Mesothelial cell of epicardium (in vitro differentiated cells): Measurements from ENCODE around the gene LRRC72. TPM values are rescaled to one million over a fixed set of nuclear protein-coding genes. Genes with fewer than 3 reads are reported as not detected.

Experiments used
- DNase-seq, 2 experiments: peaks; one replicate each; pipeline ENCODE4 v3.0.0; 2021; ENCODE audit warnings: low spot score in 2 of 2; ENCODE audit not compliant: unreplicated experiment in 2 of 2
- H3K27ac Mint-ChIP-seq: 2 replicates; pipeline ENCODE4 v1.8.0; 2021; ENCODE audit warnings: mixed read lengths
- H3K27me3 Mint-ChIP-seq: 2 replicates; pipeline ENCODE4 v1.8.0; 2021; ENCODE audit warnings: low read depth, mixed read lengths
- H3K36me3 Mint-ChIP-seq: 2 replicates; pipeline ENCODE4 v1.8.0; 2021; ENCODE audit warnings: mixed read lengths
- H3K4me1 Mint-ChIP-seq: 2 replicates; pipeline ENCODE4 v1.8.0; 2021; ENCODE audit warnings: mixed read lengths
- H3K4me3 Mint-ChIP-seq: 2 replicates; pipeline ENCODE4 v1.8.0; 2021; ENCODE audit warnings: mild to moderate bottlenecking, moderate library complexity, mixed read lengths
- H3K9me3 Mint-ChIP-seq: 2 replicates; pipeline ENCODE4 v1.8.0; 2021; ENCODE audit warnings: mixed read lengths
- CTCF ChIP-seq: fragments of 200-600 bp; sonication (generic); IDR thresholded peaks from one replicate; pipeline ENCODE4 v1.5.0; 2021; ENCODE audit warnings: antibody characterized with exemption; ENCODE audit not compliant: unreplicated experiment
- total RNA-seq: library from RNA; stranded (reverse); gene quantifications from 3 replicates; pipeline ENCODE4 v1.2.1, GENCODE V29; 2021

Gene LRRC72
- total RNA-seq, 1 donor from 2014 or later, result not detected

- DNase-seq, result no peak
- Mint-ChIP-seq H3K4me1 (peaks cover 6% of the 10 kb centered on the region), H3K27me3 (no peaks in the 10 kb centered on the region), H3K36me3 (no peaks in the 10 kb centered on the region), H3K27ac (no peak overlapping the region), H3K9me3 (peaks cover 9% of the 10 kb centered on the region), H3K4me3 (no peak overlapping the region)
- no peak for TF ChIP-seq CTCF
Observed at GRCh38 chr7:16556359-16556758, 29.7 kb downstream of the LRRC72 start.

- no peak for TF ChIP-seq CTCF
- no peaks in the 10 kb centered on the region for H3K36me3 Mint-ChIP-seq
- no peak overlapping the region for H3K4me3 Mint-ChIP-seq
- H3K9me3 Mint-ChIP-seq, result peaks cover 9% of the 10 kb centered on the region
- no peak overlapping the region for H3K27ac Mint-ChIP-seq
- peaks cover 23% of the 10 kb centered on the region for H3K4me1 Mint-ChIP-seq
- DNase-seq, result no peak
- no peaks in the 10 kb centered on the region for H3K27me3 Mint-ChIP-seq
Observed at GRCh38 chr7:16558761-16559302, 32.2 kb downstream of the LRRC72 start.

- peaks cover 31% of the 10 kb centered on the region for H3K4me1 Mint-ChIP-seq
- H3K27me3 Mint-ChIP-seq, result no peaks in the 10 kb centered on the region
- no peaks in the 10 kb centered on the region for H3K36me3 Mint-ChIP-seq
- H3K27ac Mint-ChIP-seq, result no peak overlapping the region
- no peak for DNase-seq
- peaks cover 4% of the 10 kb centered on the region for H3K9me3 Mint-ChIP-seq
- TF ChIP-seq CTCF, result no peak
- no peak overlapping the region for H3K4me3 Mint-ChIP-seq
Observed at GRCh38 chr7:16559497-16560179, 33.0 kb downstream of the LRRC72 start.

- peak overlapping the region; percentile 71 for H3K27ac Mint-ChIP-seq
- TF ChIP-seq CTCF, result no peak
- DNase-seq, result no peak
- H3K27me3 Mint-ChIP-seq, result peaks cover 3% of the 10 kb centered on the region
- no peaks in the 10 kb centered on the region for H3K9me3 Mint-ChIP-seq
- no peaks in the 10 kb centered on the region for H3K36me3 Mint-ChIP-seq
- H3K4me3 Mint-ChIP-seq, result no peak overlapping the region
- H3K4me1 Mint-ChIP-seq, result peaks cover 35% of the 10 kb centered on the region
Observed at GRCh38 chr7:16561943-16562342, 35.3 kb downstream of the LRRC72 start.

GRCh38 chr7:16562456-16563220, 36.0 kb downstream of the LRRC72 start:
- no peak for TF ChIP-seq CTCF
- peaks cover 35% of the 10 kb centered on the region for H3K4me1 Mint-ChIP-seq
- no peak for DNase-seq
- no peak overlapping the region for H3K4me3 Mint-ChIP-seq
- peak overlapping the region; percentile 71 for H3K27ac Mint-ChIP-seq
- peaks cover 3% of the 10 kb centered on the region for H3K27me3 Mint-ChIP-seq
- H3K36me3 Mint-ChIP-seq, result no peaks in the 10 kb centered on the region
- H3K9me3 Mint-ChIP-seq, result no peaks in the 10 kb centered on the region
